PC-3 (cell line): Measurements from ENCODE around the gene NDUFA11.

Experiments
- CTCF ChIP-seq: fragments of 300-600 bp; sonication (generic); conservative IDR thresholded peaks from 2 replicates; pipeline ENCODE4 v1.5.1; 2017; ENCODE audit warnings: antibody characterized with exemption, low read depth, mild to moderate bottlenecking, low read length
- EZH2 ChIP-seq: fragments of 300-600 bp; sonication (generic); IDR thresholded peaks from one replicate; pipeline ENCODE4 v1.6.1; 2017; ENCODE audit warnings: antibody characterized with exemption, mild to moderate bottlenecking, low read length; ENCODE audit not compliant: unreplicated experiment
- EZH2phosphoT487 ChIP-seq: fragments of 300-600 bp; sonication (generic); IDR thresholded peaks from 2 replicates; pipeline ENCODE4 v1.6.1; 2018; ENCODE audit warnings: mild to moderate bottlenecking, antibody characterized with exemption, low read length, borderline replicate concordance

DNA sequence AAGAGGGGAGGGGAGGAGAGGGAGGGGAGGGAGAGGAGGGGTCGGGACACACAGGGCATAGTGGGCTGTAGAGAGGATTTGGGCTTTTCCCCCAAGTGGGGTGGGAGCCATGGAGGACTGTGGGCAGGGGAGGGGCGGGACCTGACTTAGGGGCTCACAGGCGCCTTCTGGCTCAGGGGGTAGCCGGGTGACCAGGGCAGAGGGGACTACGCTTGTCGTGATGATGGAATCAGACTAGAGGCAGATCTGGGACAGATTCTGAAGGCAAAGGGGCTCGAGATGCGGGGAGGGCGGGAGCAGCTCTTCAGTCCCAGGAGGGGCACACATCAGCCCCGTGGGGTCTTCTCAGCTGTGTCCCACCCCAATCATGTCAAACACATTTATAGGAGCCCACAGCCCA is 13.5 kb downstream of the NDUFA11 start:
- TF ChIP-seq CTCF (no peak), EZH2phosphoT487 (no peak), EZH2 (no peak)
